K562 (cell line): ENCODE measurements around the gene EXOC2. TPM values are rescaled to one million over a fixed set of nuclear protein-coding genes. Genes with fewer than 3 reads are reported as not detected.

Experiments used
- ATAC-seq: fragments of 200-7000 bp; cut with Tn5 transposase; 3 replicates; pipeline ENCODE4 v1.9.1; 2020; ENCODE audit warnings: moderate library complexity
- BruUV-seq: library from RNA; stranded (reverse); fragments of 400-500 nt; replicated peaks from 2 replicates; lab custom pipeline; 2021; lab: Mats Ljungman, UMichigan
- CTCF ChIA-PET: fragments of 300-600 bp; formaldehyde crosslinking; extraction: SDS; loops from one replicate; lab custom pipeline; 2021; ENCODE audit warnings: low intra/inter-chr PET ratio; lab: Yijun Ruan, JAX
- POLR2A ChIA-PET: fragments of 300-600, 350-650 bp; sonication (Branson Sonifier 250); formaldehyde crosslinking; extraction: SDS; loops from one replicate; lab custom pipeline; 2021; ENCODE audit warnings: antibody characterized with exemption, inconsistent platforms; lab: Yijun Ruan, JAX
- DNase-seq, 4 experiments: peaks; one replicate each; pipeline versions ENCODE4 v3.0.0 to v3.0.0-alpha.2; 2011 to 2018; ENCODE audit warnings: low spot score in 3 of 4, mixed read lengths in 3 of 4; ENCODE audit errors: extremely low read depth in 1 of 4
- FAIRE-seq: peaks from 2 replicates; lab custom pipeline; 2011; peaks lifted over from hg19 to GRCh38; lab: Jason Lieb, UNC
- H2AFZ ChIP-seq: 2 replicates; pipeline ENCODE4 v1.6.0; 2011; ENCODE audit warnings: low read depth, low read length, control low read depth, inconsistent platforms
- H3K27ac ChIP-seq: fragments of 200-600 bp; 3 replicates; pipeline ENCODE4 v1.8.0; 2011; ENCODE audit warnings: low read depth, mild to moderate bottlenecking, control low read depth, inconsistent platforms, low read length, moderate library complexity, mixed read lengths; ENCODE audit errors: extremely low read depth
- H3K27me3 ChIP-seq, 2 experiments: fragments of 300-600 bp in 1 of 2; 2 replicates in 1 of 2; 3 replicates in 1 of 2; pipeline versions ENCODE4 v1.6.0 to v1.8.0; 2011; ENCODE audit warnings: inconsistent platforms in 2 of 2, low read length in 2 of 2, mild to moderate bottlenecking in 1 of 2, mixed read lengths in 1 of 2, moderate library complexity in 1 of 2; ENCODE audit not compliant: control insufficient read depth in 2 of 2, insufficient read depth in 2 of 2
- H3K36me3 ChIP-seq: fragments of 300-600 bp; 3 replicates; pipeline ENCODE4 v1.8.0; 2011; ENCODE audit warnings: mild to moderate bottlenecking, low read length, inconsistent platforms; ENCODE audit not compliant: control insufficient read depth, insufficient read depth
- H3K4me1 ChIP-seq, 2 experiments: fragments of 200-600 bp in 1 of 2; replicated peaks in 1 of 2; 2 replicates in 1 of 2; 3 replicates in 1 of 2; pipeline versions ENCODE4 v1.5.1 to v1.8.0; 2011; ENCODE audit warnings: inconsistent platforms in 2 of 2, low read length in 2 of 2, mild to moderate bottlenecking in 1 of 2, mixed read lengths in 1 of 2, moderate library complexity in 1 of 2; ENCODE audit not compliant: control insufficient read depth in 2 of 2, insufficient read depth in 2 of 2
- H3K4me2 ChIP-seq: 2 replicates; pipeline ENCODE4 v1.6.1; 2011; ENCODE audit warnings: low read length, control low read depth, inconsistent platforms, mixed read lengths; ENCODE audit not compliant: insufficient read depth
- H3K4me3 ChIP-seq: fragments of 200-600 bp; sonication (generic), shearing (Covaris generic); 2 replicates; pipeline ENCODE4 v1.5.1; 2016; ENCODE audit warnings: control low read depth, inconsistent platforms
- H3K79me2 ChIP-seq: fragments of 200-600 bp; 3 replicates; pipeline ENCODE4 v1.8.0; 2011; ENCODE audit warnings: low read length, inconsistent platforms; ENCODE audit not compliant: control insufficient read depth, insufficient read depth
- H3K9ac ChIP-seq, 2 experiments: 2 replicates each; pipeline versions ENCODE4 v1.6.0 to v1.6.1; 2011; ENCODE audit warnings: low read depth in 2 of 2, low read length in 2 of 2, control low read depth in 1 of 2, inconsistent platforms in 1 of 2, mild to moderate bottlenecking in 1 of 2, mixed read lengths in 1 of 2; ENCODE audit not compliant: insufficient read depth in 1 of 2
- H3K9me1 ChIP-seq: one replicate; pipeline ENCODE4 v1.6.0; 2011; ENCODE audit warnings: inconsistent platforms, mild to moderate bottlenecking, low read length, moderate library complexity; ENCODE audit not compliant: control insufficient read depth, insufficient read depth
- H3K9me3 ChIP-seq: replicated peaks from 2 replicates; pipeline ENCODE4 v1.5.1; 2011; ENCODE audit warnings: low read depth, low read length, inconsistent platforms; ENCODE audit not compliant: control insufficient read depth, insufficient read depth
- H4K20me1 ChIP-seq: replicated peaks from 2 replicates; pipeline ENCODE4 v1.6.1; 2011; ENCODE audit warnings: low read length, inconsistent platforms, mixed read lengths; ENCODE audit not compliant: control insufficient read depth, insufficient read depth
- ATF1 ChIP-seq, 2 experiments: fragments of 450-650 bp in 1 of 2; IDR thresholded peaks; 2 replicates each; pipeline ENCODE4 v1.6.1; 2016; ENCODE audit warnings: missing compliant biosample characterization in 1 of 2, missing genetic modification characterization in 1 of 2
- BACH1 ChIP-seq: fragments of 200-800 bp; sonication (Bioruptor generic); IDR thresholded peaks from 2 replicates; pipeline ENCODE4 v1.6.1; 2016; ENCODE audit warnings: missing genetic modification characterization, missing compliant biosample characterization
- C11orf30 ChIP-seq: fragments of 450-650 bp; IDR thresholded peaks from 2 replicates; pipeline ENCODE4 v1.6.1; 2016; ENCODE audit warnings: low read depth, mild to moderate bottlenecking
- CBX2 ChIP-seq: fragments of 200-600 bp; sonication (generic); IDR thresholded peaks from one replicate; pipeline ENCODE4 v1.6.1; 2012; ENCODE audit warnings: mild to moderate bottlenecking, low read length, inconsistent platforms; ENCODE audit not compliant: insufficient read depth, poor library complexity, severe bottlenecking
- CREM ChIP-seq: IDR thresholded peaks from 2 replicates; pipeline ENCODE4 v1.6.1; 2014; ENCODE audit warnings: antibody characterized with exemption, low read depth
- E2F6 ChIP-seq, 2 experiments: IDR thresholded peaks; 2 replicates each; pipeline ENCODE4 v1.6.1; 2011; ENCODE audit warnings: borderline replicate concordance in 1 of 2, control low read depth in 1 of 2, low read depth in 1 of 2, low read length in 1 of 2, mild to moderate bottlenecking in 1 of 2, mixed read lengths in 1 of 2, moderate library complexity in 1 of 2; ENCODE audit not compliant: insufficient read depth in 1 of 2, insufficient read length in 1 of 2, poor library complexity in 1 of 2, severe bottlenecking in 1 of 2; ENCODE audit errors: extremely low read depth in 1 of 2
- HNRNPLL ChIP-seq: fragments of 200-400 bp; formaldehyde crosslinking; IDR thresholded peaks from 2 replicates; pipeline ENCODE4 v1.6.1; 2017; ENCODE audit warnings: low read length, low read depth, mild to moderate bottlenecking; ENCODE audit not compliant: poor library complexity, severe bottlenecking
- KAT7 ChIP-seq: sonication (generic); formaldehyde crosslinking; IDR thresholded peaks from 2 replicates; pipeline ENCODE4 v1.8.0; 2022; ENCODE audit warnings: missing genetic modification reagents, mild to moderate bottlenecking, borderline replicate concordance
- MYC ChIP-seq, 2 experiments: fragments of 250-450 bp in 1 of 2; sonication (Bioruptor Pico) in 1 of 2; IDR thresholded peaks; 2 replicates each; pipeline versions ENCODE4 v1.5.1 to v1.6.1; 2012 to 2021; ENCODE audit warnings: low read depth in 2 of 2, borderline replicate concordance in 1 of 2, improper control_type of control experiment in 1 of 2, low read length in 1 of 2, mild to moderate bottlenecking in 1 of 2, moderate library complexity in 1 of 2
- RCOR1 ChIP-seq, 2 experiments: IDR thresholded peaks; 2 replicates each; pipeline ENCODE4 v1.6.1; 2012; ENCODE audit warnings: low read depth in 2 of 2, low read length in 2 of 2, borderline replicate concordance in 1 of 2, improper control_type of control experiment in 1 of 2
- SMAD2 ChIP-seq: fragments of 150-350 bp; IDR thresholded peaks from 2 replicates; pipeline ENCODE4 v1.6.1; 2014; ENCODE audit warnings: low read depth, mild to moderate bottlenecking, low read length
- ZBTB7A ChIP-seq: IDR thresholded peaks from 2 replicates; pipeline ENCODE4 v1.6.1; 2011; ENCODE audit warnings: low read depth, mild to moderate bottlenecking, low read length, moderate library complexity, borderline replicate concordance; ENCODE audit not compliant: control insufficient read depth
- ZC3H8 ChIP-seq: fragments of 450-650 bp; IDR thresholded peaks from 2 replicates; pipeline ENCODE4 v1.6.1; 2017
- ZNF316 ChIP-seq: fragments of 450-650 bp; IDR thresholded peaks from 2 replicates; pipeline ENCODE4 v1.6.1; 2016
- ZNF41 ChIP-seq: fragments of 250-450 bp; sonication (Bioruptor Pico); conservative IDR thresholded peaks from 2 replicates; pipeline ENCODE4 v1.4.0; 2020; ENCODE audit warnings: mild to moderate bottlenecking
- WGBS: fragments of 100-300 bp; shearing (Covaris generic); methylation state at CpG from one replicate; pipeline ENCODE4 v1.1.6; 2016; ENCODE audit warnings: low coverage, mixed read lengths; ENCODE audit not compliant: insufficient coverage; ENCODE audit errors: missing lambda C conversion rate; 5-methylcytosine and 5-hydroxymethylcytosine counted together
- in situ Hi-C: fragments of 300-500 bp; cut with MboI; formaldehyde crosslinking; loops from 4 replicates; pipeline ENCODE4 v1.15.0; 2018; ENCODE audit warnings: inconsistent platforms, mixed read lengths
- intact Hi-C: fragments of 100-400 bp; cut with micrococcal nuclease; formaldehyde crosslinking; loops from 2 replicates; pipeline ENCODE4 v1.14.2; 2022
- polyA plus RNA-seq, 8 experiments: library from polyadenylated mRNA; depleted of rRNA in 4 of 8; stranded (reverse) in 5 of 8; unstranded in 3 of 8; fragments of >200 nt; fragmentation: Nextera tagmentation in 2 of 8; fragmentation: Illumina TruSeq in 1 of 8; extraction: Ambion mirVana in 2 of 8; extraction: Trizol in 1 of 8; gene quantifications; 2 replicates each; pipeline versions ENCODE4 v1.2.1 to v1.2.3, GENCODE V29; 2011 to 2014; ENCODE audit warnings: inconsistent platforms in 1 of 8, missing spikeins in 1 of 8
- total RNA-seq, 7 experiments: library from RNA; depleted of rRNA in 6 of 7; stranded (reverse); fragments of >200 nt in 6 of 7; fragmentation: Illumina TruSeq in 2 of 7; extraction: Trizol in 2 of 7; gene quantifications; 2 replicates each; pipeline versions ENCODE4 v1.2.1 to v1.2.3, GENCODE V29; 2011 to 2021; ENCODE audit warnings: low replicate concordance in 1 of 7

EXOC2 gene
- total and polyA plus RNA-seq, 9 of the 15 experiments (the other 6 are each of a cell fraction or from before 2014, with no cell fraction given): 12.2 to 30.2 (median 24.2) TPM

DNA sequence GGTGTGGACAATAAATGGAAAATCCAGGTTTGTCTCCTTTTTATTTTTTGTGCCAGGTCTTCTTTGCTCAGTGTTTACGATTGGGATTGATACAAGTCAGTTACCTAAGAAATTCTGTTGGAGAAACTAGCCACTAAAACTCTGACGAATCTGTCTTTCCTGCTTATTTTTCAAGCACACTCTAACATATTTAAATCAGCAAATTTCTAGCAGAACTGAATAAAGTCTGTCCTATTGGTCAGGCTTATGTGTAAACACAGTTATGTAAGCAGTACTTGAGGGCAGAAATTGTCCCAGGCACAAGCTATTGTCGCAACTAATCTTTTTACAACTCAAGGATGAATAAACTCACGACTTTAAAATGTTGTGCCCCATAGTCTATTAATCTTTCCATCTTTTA lies 12.1 kb upstream of the EXOC2 start:
- Histone ChIP-seq H2AFZ (no peak overlapping the region), H3K27me3 (peaks cover 25 to 31% of the 10 kb centered on the region in 2 experiments), H3K9me3 (no peaks in the 10 kb centered on the region), H3K4me2 (no peak overlapping the region), H3K9ac (no peak overlapping the region), H3K79me2 (no peaks in the 10 kb centered on the region), H3K4me1 (no peaks in the 10 kb centered on the region; a peak in 2 of 5 replicates), H3K27ac (no peak overlapping the region), H3K36me3 (no peaks in the 10 kb centered on the region), H3K9me1 (no peaks in the 10 kb centered on the region), H4K20me1 (no peaks in the 10 kb centered on the region), H3K4me3 (no peak overlapping the region)
- ATAC-seq (no peak), FAIRE-seq (no peak), DNase-seq (no peak)
- CTCF ChIA-PET: no interaction called here
- in situ Hi-C loops (no loop called here), intact Hi-C loops (no loop called here)
- POLR2A ChIA-PET: no interaction called here
- 0% methylated on average over 4 of the region's 4 CpGs for WGBS
- BruUV-seq: no TSS peak
- TF ChIP-seq ZC3H8: no peak
- TF ChIP-seq HNRNPLL: no peak
- peak; percentile 54 for TF ChIP-seq CBX2
- TF ChIP-seq, all 486 proteins: peak for 1

GRCh38 chr6:704046-704445 lies 11.1 kb upstream of the EXOC2 start:
- H2AFZ ChIP-seq: no peak overlapping the region
- H3K4me1 ChIP-seq: no peaks in the 10 kb centered on the region; a peak in 2 of 5 replicates
- H3K79me2 ChIP-seq: no peaks in the 10 kb centered on the region
- H3K9me3 ChIP-seq: no peaks in the 10 kb centered on the region
- intact Hi-C loops (loop anchor here (5.0 kb wide), 1 partner anchor 112 kb away; no protein-coding TSS in a partner anchor), in situ Hi-C loops (no loop called here)
- no peak overlapping the region for H3K9ac ChIP-seq
- no peaks in the 10 kb centered on the region for H3K36me3 ChIP-seq
- H3K27ac ChIP-seq: no peak overlapping the region
- H3K9me1 ChIP-seq: no peaks in the 10 kb centered on the region
- POLR2A ChIA-PET: interaction anchor here (0.6 to 0.9 kb wide), 2 partner anchors 23 to 63 kb away, joined by 3 to 4 read pairs; no protein-coding TSS in a partner anchor
- DNase-seq: peak in 3 of 4 experiments; percentile 29 to 43 (median 40)
- ATAC-seq: peak; percentile 70
- no peaks in the 10 kb centered on the region for H4K20me1 ChIP-seq
- FAIRE-seq: peak; percentile 74
- H3K4me2 ChIP-seq: no peak overlapping the region
- no peak overlapping the region for H3K4me3 ChIP-seq
- H3K27me3 ChIP-seq: peaks cover 28 to 39% of the 10 kb centered on the region in 2 experiments
- BruUV-seq: no TSS peak
- WGBS: under 1% methylated on average over 6 of the region's 6 CpGs
- CTCF ChIA-PET: no interaction called here
- TF ChIP-seq CREM: 0 out of 2 replicates have a peak, but pooled peaks have one; percentile 27
- no peak for TF ChIP-seq SMAD2
- TF ChIP-seq KAT7 (CRISPR knock-in tag): no peak
- TF ChIP-seq MYC (IDR thresholded peaks at IDR 0.05; ENCODE audit: low read depth, low read length): peak; percentile 83
- TF ChIP-seq MYC (CRISPR knock-in tag; IDR thresholded peaks at IDR 0.05; ENCODE audit: borderline replicate concordance, low read depth): no peak
- no peak for TF ChIP-seq BACH1
- TF ChIP-seq RCOR1 (IDR thresholded peaks at IDR 0.05; ENCODE audit: borderline replicate concordance in 1 of 2, low read depth in 2 of 2, low read length in 2 of 2): peak in 1 of 2 experiments; percentile 25; a peak in 1 of 4 replicates
- TF ChIP-seq ZNF41: no peak
- TF ChIP-seq C11orf30: peak; percentile 75
- TF ChIP-seq ATF1 (CRISPR knock-in tag; IDR thresholded peaks at IDR 0.05): no peak
- TF ChIP-seq ATF1 (tag; IDR thresholded peaks at IDR 0.05): 0 out of 2 replicates have a peak, but pooled peaks have one; percentile 10
- TF ChIP-seq ZNF316: peak; percentile 79
- peak; percentile 81 to 87 for TF ChIP-seq E2F6 (IDR thresholded peaks at IDR 0.05; ENCODE audit: borderline replicate concordance in 1 of 2, extremely low read depth in 1 of 2, insufficient read depth in 1 of 2, insufficient read length in 1 of 2, low read depth in 1 of 2, low read length in 1 of 2, poor library complexity in 1 of 2, severe bottlenecking in 1 of 2)
- no peak for TF ChIP-seq ZBTB7A
